ENCODE results near the gene MAP3K5. TPM values are rescaled to one million over a fixed set of nuclear protein-coding genes. Genes with fewer than 3 reads are reported as not detected.

Gene MAP3K5
- total RNA-seq, 1 donor from 2014 or later = 5.7 TPM

GRCh38 chr6:136646377-136646776 lies 145.9 kb downstream of the MAP3K5 start:
- H3K36me3 ChIP-seq (ENCODE audit: control insufficient read depth, insufficient read depth, low read length) = no peaks in the 10 kb centered on the region
- DNase-seq (ENCODE audit: low read depth) = no peak
- no peak overlapping the region for H3K4me3 ChIP-seq (ENCODE audit: low read depth, low read length)
- no peaks in the 10 kb centered on the region for H3K27me3 ChIP-seq (ENCODE audit: control insufficient read depth, insufficient read depth, low read length)
- TF ChIP-seq, protein P1, sequence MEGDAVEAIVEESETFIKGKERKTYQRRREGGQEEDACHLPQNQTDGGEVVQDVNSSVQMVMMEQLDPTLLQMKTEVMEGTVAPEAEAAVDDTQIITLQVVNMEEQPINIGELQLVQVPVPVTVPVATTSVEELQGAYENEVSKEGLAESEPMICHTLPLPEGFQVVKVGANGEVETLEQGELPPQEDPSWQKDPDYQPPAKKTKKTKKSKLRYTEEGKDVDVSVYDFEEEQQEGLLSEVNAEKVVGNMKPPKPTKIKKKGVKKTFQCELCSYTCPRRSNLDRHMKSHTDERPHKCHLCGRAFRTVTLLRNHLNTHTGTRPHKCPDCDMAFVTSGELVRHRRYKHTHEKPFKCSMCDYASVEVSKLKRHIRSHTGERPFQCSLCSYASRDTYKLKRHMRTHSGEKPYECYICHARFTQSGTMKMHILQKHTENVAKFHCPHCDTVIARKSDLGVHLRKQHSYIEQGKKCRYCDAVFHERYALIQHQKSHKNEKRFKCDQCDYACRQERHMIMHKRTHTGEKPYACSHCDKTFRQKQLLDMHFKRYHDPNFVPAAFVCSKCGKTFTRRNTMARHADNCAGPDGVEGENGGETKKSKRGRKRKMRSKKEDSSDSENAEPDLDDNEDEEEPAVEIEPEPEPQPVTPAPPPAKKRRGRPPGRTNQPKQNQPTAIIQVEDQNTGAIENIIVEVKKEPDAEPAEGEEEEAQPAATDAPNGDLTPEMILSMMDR (IDR thresholded peaks at IDR 0.05; ENCODE audit: insufficient read depth, low read length, poor library complexity, severe bottlenecking) = no peak

DNA sequence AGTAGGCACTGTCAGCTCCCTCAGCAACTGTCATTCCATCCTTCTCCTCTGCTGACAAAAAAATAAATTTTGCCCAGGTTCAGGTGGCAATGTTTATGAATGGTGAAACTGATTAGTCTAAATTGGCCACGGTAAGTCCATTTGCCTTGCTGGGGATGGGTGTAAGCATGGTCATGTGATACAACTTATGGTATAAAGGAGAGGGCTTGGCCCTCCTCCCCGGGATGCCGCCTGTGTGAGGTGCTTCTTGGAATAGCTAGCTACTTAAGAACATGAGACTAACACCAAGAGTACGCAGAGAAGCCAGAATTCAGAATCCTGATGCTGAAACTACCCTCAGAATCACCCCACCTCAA lies 147.7 kb downstream of the MAP3K5 start:
- TF ChIP-seq, protein P1 (IDR thresholded peaks at IDR 0.05; ENCODE audit: insufficient read depth, low read length, poor library complexity, severe bottlenecking) = no peak
- Histone ChIP-seq H3K27me3 (ENCODE audit: control insufficient read depth, insufficient read depth, low read length) (no peaks in the 10 kb centered on the region), H3K4me3 (ENCODE audit: low read depth, low read length) (no peak overlapping the region), H3K36me3 (ENCODE audit: control insufficient read depth, insufficient read depth, low read length) (no peaks in the 10 kb centered on the region)
- DNase-seq (ENCODE audit: low read depth) = no peak

- DNase-seq (ENCODE audit: low read depth) = peak; percentile 55
- Histone ChIP-seq H3K36me3 (ENCODE audit: control insufficient read depth, insufficient read depth, low read length) (no peaks in the 10 kb centered on the region), H3K27me3 (ENCODE audit: control insufficient read depth, insufficient read depth, low read length) (no peaks in the 10 kb centered on the region), H3K4me3 (ENCODE audit: low read depth, low read length) (no peak overlapping the region)
- TF ChIP-seq, protein P1 (IDR thresholded peaks at IDR 0.05; ENCODE audit: insufficient read depth, low read length, poor library complexity, severe bottlenecking) = peak; percentile 93
Measured at GRCh38 chr6:136643850-136644596, 148.3 kb downstream of the MAP3K5 start.

DNA sequence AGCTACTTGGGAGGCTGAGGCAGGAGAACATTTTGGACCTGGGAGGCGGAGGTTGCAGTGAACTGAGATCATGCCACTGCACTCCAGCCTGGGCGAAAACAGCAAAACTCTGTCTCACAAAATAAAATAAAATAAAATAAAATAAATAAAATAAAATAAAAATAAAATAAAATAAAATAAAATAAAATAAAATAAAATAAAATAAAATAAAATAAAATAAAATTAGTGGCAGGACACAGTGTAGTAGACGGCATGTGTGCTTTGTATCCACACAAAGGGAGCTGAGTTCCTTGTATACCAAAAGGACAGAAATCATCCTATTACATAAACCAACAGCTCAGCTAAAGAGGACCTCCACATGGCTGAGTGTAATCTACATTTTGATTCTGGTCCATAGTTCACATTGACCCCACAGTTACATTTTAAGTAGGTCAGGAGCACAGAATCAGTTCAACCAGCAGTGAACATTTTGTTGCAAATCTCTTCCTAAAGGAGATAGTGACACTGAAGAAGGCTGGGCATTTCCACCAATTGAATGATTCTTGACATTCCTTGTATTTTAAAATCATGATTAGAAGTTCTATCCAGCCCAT lies 150.3 kb downstream of the MAP3K5 start:
- Histone ChIP-seq H3K36me3 (ENCODE audit: control insufficient read depth, insufficient read depth, low read length) (no peaks in the 10 kb centered on the region), H3K4me3 (ENCODE audit: low read depth, low read length) (no peak overlapping the region), H3K27me3 (ENCODE audit: control insufficient read depth, insufficient read depth, low read length) (no peaks in the 10 kb centered on the region)
- DNase-seq (ENCODE audit: low read depth) = no peak
- TF ChIP-seq, protein P1 (IDR thresholded peaks at IDR 0.05; ENCODE audit: insufficient read depth, low read length, poor library complexity, severe bottlenecking) = no peak

DNA sequence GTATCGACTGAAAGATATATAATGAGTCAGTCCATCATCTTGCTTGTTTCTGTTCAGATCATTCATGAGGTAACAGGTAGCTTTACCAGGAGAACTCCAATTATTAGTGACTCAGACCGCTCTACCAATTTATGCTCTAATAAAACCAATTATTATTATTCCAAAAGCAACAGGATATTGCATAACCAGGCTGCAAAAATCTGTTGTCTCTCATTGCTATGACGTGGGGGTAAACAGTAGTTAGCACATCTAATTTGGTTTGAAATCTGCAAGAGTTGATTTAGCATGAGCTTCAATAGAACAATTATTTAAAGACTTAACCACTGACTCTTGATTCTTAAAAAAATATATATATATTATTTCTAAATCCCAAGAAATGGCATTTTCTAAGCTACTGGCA lies 151.1 kb downstream of the MAP3K5 start:
- no peaks in the 10 kb centered on the region for H3K36me3 ChIP-seq (ENCODE audit: control insufficient read depth, insufficient read depth, low read length)
- DNase-seq (ENCODE audit: low read depth) = no peak
- H3K27me3 ChIP-seq (ENCODE audit: control insufficient read depth, insufficient read depth, low read length) = no peaks in the 10 kb centered on the region
- TF ChIP-seq, protein P1 (IDR thresholded peaks at IDR 0.05; ENCODE audit: insufficient read depth, low read length, poor library complexity, severe bottlenecking) = no peak
- no peak overlapping the region for H3K4me3 ChIP-seq (ENCODE audit: low read depth, low read length)

Data from kidney epithelial cell (primary cell).